VCaP (cell line): Measurements from ENCODE around the gene SLC22A15.
"Not testable (repeated sequence)": the region's sequence is repeated elsewhere in the genome, so short reads cannot be mapped to it uniquely, and the experiment has no call there.

Experiments used
- H3K27ac ChIP-seq: fragments of 450-650 bp; 2 replicates; pipeline ENCODE4 v1.5.1; 2017
- TF ChIP-seq, protein P1 (sequence below): fragments of 450-650 bp; conservative IDR thresholded peaks from 2 replicates; pipeline ENCODE4 v1.5.1; 2017; ENCODE audit warnings: mild to moderate bottlenecking, moderate library complexity

Gene SLC22A15

DNA sequence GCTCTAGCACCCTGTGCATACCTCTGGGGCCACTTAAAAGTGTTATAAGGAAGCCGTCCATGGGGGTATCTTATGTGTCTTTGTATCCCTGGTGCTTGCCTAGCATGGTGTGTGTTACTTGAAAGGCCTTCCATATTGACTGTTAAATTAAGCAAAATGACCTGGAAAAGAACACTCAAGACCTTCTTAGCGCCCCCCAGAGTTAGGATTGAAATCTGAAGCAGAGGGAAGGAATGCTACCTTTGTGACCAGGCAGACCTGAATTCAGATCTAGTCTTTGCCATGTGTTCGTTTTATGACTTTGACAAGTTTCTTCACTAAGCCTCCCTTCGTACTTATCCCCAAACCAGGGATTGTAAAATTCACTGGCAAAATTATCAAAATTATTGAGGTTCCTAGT lies 59.9 kb downstream of the SLC22A15 start:
- no peak overlapping the region for H3K27ac ChIP-seq
- TF ChIP-seq, protein P1, sequence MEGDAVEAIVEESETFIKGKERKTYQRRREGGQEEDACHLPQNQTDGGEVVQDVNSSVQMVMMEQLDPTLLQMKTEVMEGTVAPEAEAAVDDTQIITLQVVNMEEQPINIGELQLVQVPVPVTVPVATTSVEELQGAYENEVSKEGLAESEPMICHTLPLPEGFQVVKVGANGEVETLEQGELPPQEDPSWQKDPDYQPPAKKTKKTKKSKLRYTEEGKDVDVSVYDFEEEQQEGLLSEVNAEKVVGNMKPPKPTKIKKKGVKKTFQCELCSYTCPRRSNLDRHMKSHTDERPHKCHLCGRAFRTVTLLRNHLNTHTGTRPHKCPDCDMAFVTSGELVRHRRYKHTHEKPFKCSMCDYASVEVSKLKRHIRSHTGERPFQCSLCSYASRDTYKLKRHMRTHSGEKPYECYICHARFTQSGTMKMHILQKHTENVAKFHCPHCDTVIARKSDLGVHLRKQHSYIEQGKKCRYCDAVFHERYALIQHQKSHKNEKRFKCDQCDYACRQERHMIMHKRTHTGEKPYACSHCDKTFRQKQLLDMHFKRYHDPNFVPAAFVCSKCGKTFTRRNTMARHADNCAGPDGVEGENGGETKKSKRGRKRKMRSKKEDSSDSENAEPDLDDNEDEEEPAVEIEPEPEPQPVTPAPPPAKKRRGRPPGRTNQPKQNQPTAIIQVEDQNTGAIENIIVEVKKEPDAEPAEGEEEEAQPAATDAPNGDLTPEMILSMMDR, result no peak

DNA sequence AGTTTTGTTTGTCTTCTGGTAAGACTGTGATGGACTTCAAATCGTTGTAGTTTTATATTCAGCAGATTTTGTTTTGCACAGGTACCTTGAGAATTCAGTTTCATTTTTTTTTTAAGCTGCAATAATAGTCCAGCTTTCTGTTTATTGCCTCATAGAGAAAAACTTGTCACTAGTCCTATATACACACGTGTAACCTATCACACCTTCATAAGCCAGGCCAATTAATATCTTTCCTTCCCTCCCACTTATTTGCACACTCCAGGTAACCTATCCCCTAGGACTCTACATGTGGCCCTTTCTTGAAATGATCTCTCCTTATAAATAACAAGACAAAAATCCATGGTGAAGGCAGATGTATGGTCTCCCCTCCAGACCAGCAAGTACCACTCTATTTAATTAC lies 62.4 kb downstream of the SLC22A15 start:
- TF ChIP-seq, protein P1, result no peak

DNA sequence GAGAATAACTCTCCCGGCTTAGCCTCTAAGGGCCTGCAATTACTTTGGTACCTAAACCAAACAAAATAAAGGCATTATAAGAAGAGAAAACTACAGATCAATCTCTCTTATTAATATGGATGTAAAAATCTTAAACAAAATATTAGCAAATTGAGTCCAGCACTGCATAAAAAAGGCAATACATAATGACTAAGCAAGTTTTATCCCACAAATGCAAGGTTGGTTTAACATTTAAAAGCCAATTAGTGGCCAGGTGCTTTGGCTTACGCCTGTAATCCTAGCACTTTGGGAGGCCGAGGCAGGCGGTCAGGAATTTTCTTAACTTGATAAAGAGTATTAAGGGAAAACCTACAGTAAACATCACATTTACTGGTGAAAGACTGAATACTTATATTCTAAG lies 67.8 kb downstream of the SLC22A15 start:
- H3K27ac ChIP-seq, result no peak overlapping the region
- TF ChIP-seq, protein P1, result no peak

More for the DNA sequence above, 62.4 kb downstream of the SLC22A15 start:
- no peak overlapping the region for H3K27ac ChIP-seq

DNA sequence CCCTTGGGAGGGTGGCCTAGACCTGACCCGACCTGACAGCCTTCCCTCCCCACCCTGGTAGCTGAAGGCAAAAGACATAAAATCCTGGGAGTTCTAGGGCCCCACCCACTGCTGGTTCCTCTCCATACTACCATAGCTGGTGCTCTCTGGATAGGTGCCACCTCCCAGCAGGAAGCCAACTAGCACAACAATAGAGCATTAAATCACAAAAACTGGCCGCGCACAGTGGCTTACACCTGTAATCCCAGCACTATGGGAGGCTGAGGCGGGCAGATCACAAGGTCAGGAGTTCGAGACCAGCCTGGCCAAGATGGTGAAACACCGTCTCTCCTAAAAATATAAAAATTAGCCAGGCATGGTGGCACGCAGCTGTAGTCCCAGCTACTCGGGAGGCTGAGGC lies 70.6 kb downstream of the SLC22A15 start:
- not testable (repeated sequence) for H3K27ac ChIP-seq

DNA sequence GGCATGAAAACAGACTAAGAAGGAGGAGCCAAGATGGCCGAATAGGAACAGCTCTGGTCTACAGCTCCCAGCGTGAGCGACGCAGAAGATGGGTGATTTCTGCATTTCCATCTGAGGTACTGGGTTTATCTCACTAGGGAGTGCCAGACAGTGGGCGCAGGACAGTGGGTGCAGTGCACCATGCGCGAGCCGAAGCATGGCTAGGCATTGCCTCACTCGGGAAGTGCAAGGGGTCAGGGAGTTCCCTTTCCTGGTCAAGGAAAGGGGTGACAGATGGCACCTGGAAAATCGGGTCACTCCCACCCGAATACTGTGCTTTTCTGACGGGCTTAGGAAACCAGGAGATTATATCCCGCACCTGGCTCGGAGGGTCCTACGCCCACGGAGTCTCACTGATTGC lies 75.6 kb downstream of the SLC22A15 start:
- H3K27ac ChIP-seq, result not testable (repeated sequence)

DNA sequence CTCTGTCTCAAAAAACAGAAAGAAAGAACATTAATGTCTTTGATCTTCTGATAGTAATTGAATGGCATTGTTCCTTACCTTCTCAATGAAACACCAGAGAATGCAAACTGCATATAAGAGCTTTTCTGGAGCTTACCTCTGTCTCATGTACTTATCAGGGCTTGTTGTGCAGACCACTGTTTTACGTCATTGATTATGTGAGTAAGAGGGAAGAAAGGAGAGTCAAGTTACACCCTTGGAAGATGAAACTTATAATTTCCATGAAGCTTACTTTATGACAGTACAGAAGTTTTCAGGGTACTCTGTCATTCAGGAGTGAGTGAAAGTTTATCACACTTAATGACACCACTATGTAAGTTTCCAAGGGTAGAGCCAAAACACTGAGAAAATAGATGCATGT lies 85.9 kb downstream of the SLC22A15 start:
- TF ChIP-seq, protein P1, result no peak
- H3K27ac ChIP-seq, result no peak overlapping the region

DNA sequence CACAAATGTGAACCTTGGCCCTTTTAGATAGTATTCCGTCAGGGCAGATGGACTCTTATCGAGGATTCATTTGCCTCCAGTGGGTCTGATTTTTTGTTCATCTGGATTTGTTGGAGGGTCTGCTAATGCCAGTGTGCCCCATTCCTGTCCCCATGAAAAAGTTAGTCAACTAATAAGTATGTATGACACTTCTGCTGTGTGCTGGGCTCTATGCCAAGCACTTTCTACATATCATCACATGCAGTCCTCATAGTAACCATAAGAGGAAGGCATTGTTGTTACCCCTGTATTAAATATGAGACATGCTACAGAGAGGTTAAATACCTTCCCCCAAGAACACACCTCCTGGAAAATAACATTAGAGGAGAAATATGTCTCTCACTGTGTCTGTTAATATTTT lies 88.3 kb downstream of the SLC22A15 start:
- H3K27ac ChIP-seq, result no peak overlapping the region
- TF ChIP-seq, protein P1, result no peak

DNA sequence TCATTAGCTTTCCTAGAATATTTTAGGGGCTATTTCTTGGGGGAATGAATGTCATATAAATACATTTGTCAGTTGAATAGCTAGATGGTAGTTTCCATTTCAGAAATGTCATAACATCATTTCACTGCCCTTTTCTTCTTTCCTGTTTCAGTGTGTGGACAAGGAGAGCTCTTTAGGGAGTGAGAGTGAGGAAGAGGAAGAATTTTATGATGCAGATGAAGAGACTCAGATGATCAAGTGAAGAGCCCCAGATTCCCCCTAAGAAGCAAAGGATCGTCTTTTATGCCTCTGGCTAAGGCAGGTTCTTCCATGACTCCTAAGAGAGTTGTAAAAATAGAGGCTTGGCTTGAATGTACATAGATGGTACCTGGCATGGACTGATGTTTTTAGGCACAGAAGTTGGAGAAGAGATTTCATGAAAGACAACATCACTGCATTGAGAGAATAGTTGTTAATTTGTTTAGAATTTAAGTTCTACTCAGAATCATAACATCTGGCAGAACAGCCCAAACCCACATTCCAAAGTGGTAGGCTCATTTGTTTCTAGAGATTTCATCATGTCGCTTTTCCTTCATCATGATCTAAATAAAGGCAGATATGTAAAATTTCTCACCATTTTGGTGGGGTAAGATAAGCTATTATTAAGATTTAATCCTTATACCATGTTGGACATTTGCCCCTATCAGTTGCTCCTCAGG lies 90.7 kb downstream of the SLC22A15 start:
- H3K27ac ChIP-seq, result no peak overlapping the region
- TF ChIP-seq, protein P1, result no peak

DNA sequence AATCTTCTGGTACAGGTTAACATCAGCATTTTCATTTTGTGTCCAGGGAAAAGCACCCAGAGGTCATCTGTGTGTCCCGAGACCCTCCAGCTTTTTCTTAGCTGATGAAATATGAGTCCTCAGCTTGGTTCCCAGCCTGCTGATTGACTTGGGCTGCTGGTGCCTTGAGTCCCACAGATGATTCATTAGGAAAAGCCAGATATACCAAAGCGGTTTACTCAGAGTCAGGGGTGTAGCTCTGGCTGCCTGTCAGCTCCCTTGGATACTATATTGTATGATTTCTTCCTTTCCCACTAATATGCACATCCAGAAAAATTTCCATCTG lies 91.2 kb downstream of the SLC22A15 start:
- H3K27ac ChIP-seq, result no peak overlapping the region
- TF ChIP-seq, protein P1, result no peak
